ENCODE data around the gene CELF3.
"Not testable (repeated sequence)": the region's sequence is repeated elsewhere in the genome, so short reads cannot be mapped to it uniquely, and the experiment has no call there.

CELF3 gene

DNA sequence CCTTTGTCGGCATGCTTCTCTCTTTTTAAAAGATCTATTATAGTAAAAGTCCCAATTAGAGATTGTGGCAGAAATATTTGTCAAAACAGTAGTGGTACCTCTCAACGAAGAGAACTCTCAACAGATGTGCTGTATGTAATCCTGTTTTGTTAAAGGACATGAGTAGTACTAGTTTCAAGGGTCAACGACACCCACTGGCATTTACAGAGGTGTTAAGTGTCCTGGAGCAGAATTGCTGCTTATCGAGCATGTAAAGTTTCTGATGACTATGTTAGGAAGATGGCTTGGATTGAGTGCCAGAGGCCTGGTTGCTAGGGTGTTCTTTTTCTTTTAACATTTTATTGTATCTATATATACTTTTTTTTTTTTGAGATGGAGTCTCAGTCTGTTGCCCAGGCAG lies 27.1 kb downstream of the CELF3 start:
- no peak overlapping the region for H3K27ac ChIP-seq (ENCODE audit: low read length)
- no peak overlapping the region for H3K4me3 ChIP-seq (ENCODE audit: low read depth in 1 of 2, low read length in 2 of 2)
- no peaks in the 10 kb centered on the region for H3K27me3 ChIP-seq (ENCODE audit: low read depth, low read length)
- peaks cover 23 to 40% of the 10 kb centered on the region in 2 donors for H3K36me3 ChIP-seq (ENCODE audit: control insufficient read depth in 1 of 2, insufficient read depth in 2 of 2, low read length in 2 of 2)
- H3K9me3 ChIP-seq (ENCODE audit: control insufficient read depth in 1 of 2, low read length in 2 of 2), result no peaks in the 10 kb centered on the region
- H3K4me1 ChIP-seq (ENCODE audit: control insufficient read depth in 1 of 2, insufficient read depth in 2 of 2, low read length in 2 of 2), result no peaks in the 10 kb centered on the region

DNA sequence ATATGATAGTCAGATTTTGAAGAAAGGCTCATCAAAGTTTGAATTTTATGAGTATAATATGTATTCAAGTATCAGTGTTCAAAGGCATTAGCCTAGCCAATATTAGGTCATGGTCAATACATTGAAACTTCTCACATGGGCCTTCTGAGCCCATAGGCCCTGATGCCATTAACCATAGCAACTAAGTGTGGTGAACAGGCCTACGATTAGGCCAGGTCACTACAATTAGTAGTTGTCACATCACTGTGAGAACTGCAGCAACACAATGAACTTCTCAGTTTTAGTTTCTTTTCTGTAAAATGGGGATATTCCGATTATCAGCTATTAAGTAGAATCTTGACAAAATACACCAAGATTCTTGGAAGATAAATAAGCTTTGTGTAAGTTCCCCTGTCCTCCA lies 30.0 kb downstream of the CELF3 start:
- H3K36me3 ChIP-seq (ENCODE audit: control insufficient read depth in 1 of 2, insufficient read depth in 2 of 2, low read length in 2 of 2), result peaks cover 8 to 21% of the 10 kb centered on the region in 2 donors
- no peaks in the 10 kb centered on the region for H3K9me3 ChIP-seq (ENCODE audit: control insufficient read depth in 1 of 2, low read length in 2 of 2)
- H3K4me3 ChIP-seq (ENCODE audit: low read depth in 1 of 2, low read length in 2 of 2), result no peak overlapping the region
- H3K4me1 ChIP-seq (ENCODE audit: control insufficient read depth in 1 of 2, insufficient read depth in 2 of 2, low read length in 2 of 2), result no peaks in the 10 kb centered on the region
- no peaks in the 10 kb centered on the region for H3K27me3 ChIP-seq (ENCODE audit: low read depth, low read length)
- H3K27ac ChIP-seq (ENCODE audit: low read length), result no peak overlapping the region

DNA sequence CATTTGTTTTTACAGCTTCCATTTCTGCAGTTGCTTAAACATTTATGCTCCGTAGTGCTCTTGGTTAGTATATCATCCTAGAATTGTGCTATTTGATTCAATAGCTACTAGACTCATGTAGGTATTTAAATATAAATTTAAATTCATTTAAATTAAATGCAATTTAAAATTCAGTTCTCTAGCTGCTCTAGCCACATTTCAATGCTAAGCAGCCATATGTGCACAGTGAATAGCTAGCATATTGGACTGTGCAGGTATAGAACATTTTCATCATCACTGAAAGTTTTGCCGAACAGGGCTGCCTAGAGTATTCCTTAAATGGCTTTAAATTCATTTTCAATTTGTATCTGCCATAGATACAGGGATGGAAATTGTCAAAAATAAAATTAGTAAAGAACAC lies 32.5 kb downstream of the CELF3 start:
- Histone ChIP-seq H3K27ac (ENCODE audit: low read length) (no peak overlapping the region), H3K36me3 (ENCODE audit: control insufficient read depth in 1 of 2, insufficient read depth in 2 of 2, low read length in 2 of 2) (peaks cover 11 to 21% of the 10 kb centered on the region in 2 donors), H3K27me3 (ENCODE audit: low read depth, low read length) (no peaks in the 10 kb centered on the region), H3K9me3 (ENCODE audit: control insufficient read depth in 1 of 2, low read length in 2 of 2) (no peaks in the 10 kb centered on the region), H3K4me1 (ENCODE audit: control insufficient read depth in 1 of 2, insufficient read depth in 2 of 2, low read length in 2 of 2) (no peaks in the 10 kb centered on the region), H3K4me3 (ENCODE audit: low read depth in 1 of 2, low read length in 2 of 2) (no peak overlapping the region)

DNA sequence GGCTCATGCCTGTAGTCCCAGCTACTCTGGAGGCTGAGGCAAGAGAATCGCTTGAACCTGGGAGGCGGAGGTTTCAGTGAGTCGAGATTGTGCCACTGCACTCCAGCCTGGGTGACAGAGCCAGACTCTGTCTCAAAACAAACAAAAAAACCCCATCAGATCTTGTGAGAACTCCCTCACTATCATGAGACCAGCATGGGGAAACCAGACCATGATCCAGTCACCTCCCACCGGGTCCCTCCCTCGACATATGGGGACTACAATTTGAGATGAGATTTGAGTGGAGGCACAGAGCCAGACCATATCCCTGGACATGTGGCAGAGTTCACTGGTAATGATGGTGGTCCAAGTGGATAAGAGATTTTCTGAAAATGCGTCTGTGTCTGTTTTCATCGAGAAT lies 33.7 kb downstream of the CELF3 start:
- not testable (repeated sequence) for H3K4me1 ChIP-seq (ENCODE audit: control insufficient read depth in 1 of 2, insufficient read depth in 2 of 2, low read length in 2 of 2); H3K27ac ChIP-seq (ENCODE audit: low read length); H3K9me3 ChIP-seq (ENCODE audit: control insufficient read depth in 1 of 2, low read length in 2 of 2); H3K27me3 ChIP-seq (ENCODE audit: low read depth, low read length); H3K4me3 ChIP-seq (ENCODE audit: low read depth in 1 of 2, low read length in 2 of 2)
- peaks cover 11 to 21% of the 10 kb centered on the region in 2 donors for H3K36me3 ChIP-seq (ENCODE audit: control insufficient read depth in 1 of 2, insufficient read depth in 2 of 2, low read length in 2 of 2)

DNA sequence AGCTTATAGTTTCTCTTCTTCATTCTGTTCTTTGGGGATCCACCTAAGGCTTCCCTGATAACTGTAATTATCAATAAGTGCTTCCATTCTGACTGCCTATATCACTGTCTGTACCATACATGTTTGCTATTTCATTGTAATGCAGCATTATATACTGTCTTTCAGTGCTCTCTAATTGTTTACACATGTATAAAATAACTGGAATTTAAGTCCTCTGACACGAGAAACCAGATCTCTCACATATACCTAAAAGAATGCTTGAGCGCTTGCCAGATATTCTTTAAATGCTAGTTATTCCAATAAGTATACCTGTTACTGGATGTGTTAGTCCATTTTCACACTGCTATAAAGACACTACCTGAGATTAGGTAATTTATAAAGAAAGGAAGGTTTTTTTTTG lies 34.7 kb downstream of the CELF3 start:
- no peaks in the 10 kb centered on the region for H3K27me3 ChIP-seq (ENCODE audit: low read depth, low read length)
- peaks cover 10 to 21% of the 10 kb centered on the region in 2 donors for H3K36me3 ChIP-seq (ENCODE audit: control insufficient read depth in 1 of 2, insufficient read depth in 2 of 2, low read length in 2 of 2)
- H3K9me3 ChIP-seq (ENCODE audit: control insufficient read depth in 1 of 2, low read length in 2 of 2), result no peaks in the 10 kb centered on the region
- H3K4me3 ChIP-seq (ENCODE audit: low read depth in 1 of 2, low read length in 2 of 2), result no peak overlapping the region
- no peak overlapping the region for H3K27ac ChIP-seq (ENCODE audit: low read length)
- no peaks in the 10 kb centered on the region for H3K4me1 ChIP-seq (ENCODE audit: control insufficient read depth in 1 of 2, insufficient read depth in 2 of 2, low read length in 2 of 2)

DNA sequence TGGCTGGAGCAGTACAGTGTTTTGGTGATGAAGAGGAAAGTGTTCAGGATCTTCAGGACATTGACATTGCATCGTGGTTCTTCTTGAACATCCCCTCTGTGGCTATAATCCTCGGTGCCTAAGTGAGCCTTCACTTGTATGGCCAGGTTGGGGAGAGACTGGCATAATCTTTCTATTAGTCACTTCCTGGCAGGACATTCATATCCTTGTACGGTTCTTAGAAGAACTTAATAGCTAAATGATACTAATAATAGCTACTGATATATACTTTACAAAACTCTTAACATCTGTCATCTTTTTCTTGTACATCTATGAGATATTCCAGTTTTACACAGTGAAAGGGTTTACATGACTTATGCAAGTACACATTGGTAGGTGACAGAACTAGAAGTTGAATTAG lies 35.8 kb downstream of the CELF3 start:
- Histone ChIP-seq H3K4me1 (ENCODE audit: control insufficient read depth in 1 of 2, insufficient read depth in 2 of 2, low read length in 2 of 2) (no peaks in the 10 kb centered on the region), H3K27me3 (ENCODE audit: low read depth, low read length) (no peaks in the 10 kb centered on the region), H3K36me3 (ENCODE audit: control insufficient read depth in 1 of 2, insufficient read depth in 2 of 2, low read length in 2 of 2) (peaks cover 3 to 16% of the 10 kb centered on the region in 2 donors), H3K9me3 (ENCODE audit: control insufficient read depth in 1 of 2, low read length in 2 of 2) (no peaks in the 10 kb centered on the region), H3K27ac (ENCODE audit: low read length) (peak overlapping the region; percentile 66), H3K4me3 (ENCODE audit: low read depth in 1 of 2, low read length in 2 of 2) (no peak overlapping the region)

DNA sequence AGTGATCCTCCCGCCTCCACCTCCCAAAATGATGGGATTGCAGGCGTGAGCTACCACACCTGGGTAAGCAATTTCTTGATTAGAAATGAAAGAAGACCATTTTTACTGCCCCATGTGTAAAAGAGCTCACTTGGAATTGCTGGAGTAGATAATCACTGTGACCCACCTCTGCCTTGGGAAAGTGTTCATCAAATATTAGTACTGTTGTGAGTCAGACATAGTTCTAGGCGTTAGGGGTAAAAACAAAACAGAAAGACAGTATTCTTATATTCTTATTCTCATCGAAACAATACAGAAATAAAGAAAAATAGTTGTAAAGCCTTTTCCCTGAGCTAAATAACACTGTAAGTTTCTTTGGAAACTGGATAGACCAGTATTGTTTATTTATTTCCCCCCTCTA lies 36.2 kb downstream of the CELF3 start:
- Histone ChIP-seq H3K4me3 (ENCODE audit: low read depth in 1 of 2, low read length in 2 of 2) (no peak overlapping the region), H3K27ac (ENCODE audit: low read length) (peak overlapping the region; percentile 66), H3K36me3 (ENCODE audit: control insufficient read depth in 1 of 2, insufficient read depth in 2 of 2, low read length in 2 of 2) (peaks cover 3 to 13% of the 10 kb centered on the region in 2 donors), H3K9me3 (ENCODE audit: control insufficient read depth in 1 of 2, low read length in 2 of 2) (no peaks in the 10 kb centered on the region), H3K27me3 (ENCODE audit: low read depth, low read length) (no peaks in the 10 kb centered on the region), H3K4me1 (ENCODE audit: control insufficient read depth in 1 of 2, insufficient read depth in 2 of 2, low read length in 2 of 2) (no peaks in the 10 kb centered on the region)

DNA sequence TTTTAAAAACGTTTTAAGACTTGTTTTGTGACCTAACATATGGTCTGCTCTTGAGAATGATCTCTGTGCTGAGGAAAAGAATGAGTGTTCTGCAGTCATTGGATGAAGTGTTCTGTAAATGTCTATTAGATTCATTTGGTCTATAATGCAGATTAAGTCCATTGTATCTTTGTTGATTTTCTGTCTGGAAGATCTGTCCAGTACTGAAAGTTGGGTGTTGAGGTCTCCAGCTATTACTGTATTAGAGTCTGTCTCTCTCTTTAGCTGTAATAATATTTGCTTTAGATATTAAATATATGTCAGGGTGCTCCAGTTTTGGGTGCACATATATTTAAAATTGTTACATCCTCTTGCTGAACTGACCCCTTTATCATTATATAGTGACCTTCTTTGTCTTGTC lies 43.2 kb downstream of the CELF3 start:
- Histone ChIP-seq H3K4me3 (ENCODE audit: low read depth in 1 of 2, low read length in 2 of 2) (no peak overlapping the region), H3K27me3 (ENCODE audit: low read depth, low read length) (no peaks in the 10 kb centered on the region), H3K27ac (ENCODE audit: low read length) (no peak overlapping the region), H3K9me3 (ENCODE audit: control insufficient read depth in 1 of 2, low read length in 2 of 2) (peaks cover 0 to 5% of the 10 kb centered on the region in 2 donors), H3K36me3 (ENCODE audit: control insufficient read depth in 1 of 2, insufficient read depth in 2 of 2, low read length in 2 of 2) (peaks cover 3 to 28% of the 10 kb centered on the region in 2 donors), H3K4me1 (ENCODE audit: control insufficient read depth in 1 of 2, insufficient read depth in 2 of 2, low read length in 2 of 2) (no peaks in the 10 kb centered on the region)

DNA sequence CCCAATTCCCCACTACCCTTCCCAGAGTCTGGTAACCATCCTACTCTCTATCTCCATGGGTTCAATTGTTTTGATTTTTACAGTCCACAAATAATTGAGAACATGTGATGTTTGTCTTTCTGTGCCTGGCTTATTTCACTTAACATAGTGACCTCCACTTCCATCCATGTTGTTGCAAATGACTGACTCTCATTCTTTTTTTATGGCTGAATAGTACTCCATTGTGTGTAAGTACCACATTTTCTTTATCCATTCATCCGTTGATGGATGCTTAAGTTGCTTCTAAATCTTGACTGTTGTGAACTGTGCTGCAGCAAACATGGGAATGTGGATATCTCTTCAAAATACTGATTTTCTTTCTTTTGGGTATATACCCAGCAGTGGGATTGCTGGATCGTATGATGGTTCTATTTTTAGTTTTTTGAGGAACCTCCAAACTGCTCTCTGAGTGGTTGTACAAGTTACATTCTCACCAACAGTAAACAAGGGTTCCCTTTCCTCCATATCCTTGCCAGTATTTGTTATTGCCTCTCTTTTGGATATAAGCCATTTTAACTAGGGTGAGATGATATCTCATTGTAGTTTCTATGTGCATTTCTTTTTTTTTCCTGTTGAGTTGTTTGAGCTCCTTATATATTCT lies 46.4 kb downstream of the CELF3 start:
- H3K9me3 ChIP-seq (ENCODE audit: control insufficient read depth in 1 of 2, low read length in 2 of 2); H3K27ac ChIP-seq (ENCODE audit: low read length); H3K4me1 ChIP-seq (ENCODE audit: control insufficient read depth in 1 of 2, insufficient read depth in 2 of 2, low read length in 2 of 2); H3K27me3 ChIP-seq (ENCODE audit: low read depth, low read length); H3K4me3 ChIP-seq (ENCODE audit: low read depth in 1 of 2, low read length in 2 of 2): not testable (repeated sequence)
- peaks cover 10 to 33% of the 10 kb centered on the region in 2 donors for H3K36me3 ChIP-seq (ENCODE audit: control insufficient read depth in 1 of 2, insufficient read depth in 2 of 2, low read length in 2 of 2)

DNA sequence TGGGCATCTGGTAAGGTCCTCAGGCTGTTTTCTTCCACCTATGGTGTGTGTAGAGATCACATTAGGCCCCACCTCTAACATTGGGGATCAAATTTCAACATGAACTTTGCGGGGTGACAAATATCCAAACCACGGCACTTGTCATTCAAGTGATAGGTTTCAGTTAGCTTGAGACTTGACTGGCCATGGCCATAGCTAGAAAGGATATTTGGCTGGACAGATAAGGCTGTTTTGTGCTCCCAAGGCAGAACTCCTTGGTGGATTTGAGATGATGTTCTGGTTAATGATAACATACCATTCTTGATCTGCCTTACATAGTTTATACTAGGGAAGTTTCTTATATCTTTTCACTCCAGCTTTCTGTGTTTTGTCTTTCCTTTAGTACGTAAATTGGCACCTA lies 48.5 kb downstream of the CELF3 start:
- H3K9me3 ChIP-seq (ENCODE audit: control insufficient read depth in 1 of 2, low read length in 2 of 2), result peaks cover 0 to 5% of the 10 kb centered on the region in 2 donors
- H3K4me1 ChIP-seq (ENCODE audit: control insufficient read depth in 1 of 2, insufficient read depth in 2 of 2, low read length in 2 of 2), result peaks cover 0 to 5% of the 10 kb centered on the region in 2 donors
- no peak overlapping the region for H3K27ac ChIP-seq (ENCODE audit: low read length)
- no peaks in the 10 kb centered on the region for H3K27me3 ChIP-seq (ENCODE audit: low read depth, low read length)
- no peak overlapping the region for H3K4me3 ChIP-seq (ENCODE audit: low read depth in 1 of 2, low read length in 2 of 2)
- peaks cover 10 to 25% of the 10 kb centered on the region in 2 donors for H3K36me3 ChIP-seq (ENCODE audit: control insufficient read depth in 1 of 2, insufficient read depth in 2 of 2, low read length in 2 of 2)

DNA sequence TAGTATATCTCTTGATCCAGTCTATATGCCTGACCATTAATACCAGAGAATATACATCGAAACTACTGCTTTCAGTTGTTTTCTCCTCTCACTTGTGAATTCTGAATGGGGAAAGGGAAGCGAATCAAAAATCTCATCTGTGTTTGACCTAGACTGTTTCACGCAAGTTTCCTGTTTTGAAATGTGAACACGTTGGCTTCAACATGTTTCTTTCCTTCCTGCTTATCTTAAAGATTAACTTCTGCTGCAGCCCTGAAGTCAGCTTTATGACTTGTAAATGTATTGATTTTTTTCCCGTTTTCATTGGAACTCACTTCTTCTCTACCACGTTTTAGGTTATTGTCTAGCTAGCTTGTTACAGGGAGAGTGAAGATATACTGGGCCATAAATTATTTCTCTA lies 54.9 kb downstream of the CELF3 start:
- no peak overlapping the region for H3K4me3 ChIP-seq (ENCODE audit: low read depth in 1 of 2, low read length in 2 of 2)
- H3K36me3 ChIP-seq (ENCODE audit: control insufficient read depth in 1 of 2, insufficient read depth in 2 of 2, low read length in 2 of 2), result peaks cover 6 to 43% of the 10 kb centered on the region in 2 donors
- peak overlapping the region; percentile 13 for H3K27ac ChIP-seq (ENCODE audit: low read length)

DNA sequence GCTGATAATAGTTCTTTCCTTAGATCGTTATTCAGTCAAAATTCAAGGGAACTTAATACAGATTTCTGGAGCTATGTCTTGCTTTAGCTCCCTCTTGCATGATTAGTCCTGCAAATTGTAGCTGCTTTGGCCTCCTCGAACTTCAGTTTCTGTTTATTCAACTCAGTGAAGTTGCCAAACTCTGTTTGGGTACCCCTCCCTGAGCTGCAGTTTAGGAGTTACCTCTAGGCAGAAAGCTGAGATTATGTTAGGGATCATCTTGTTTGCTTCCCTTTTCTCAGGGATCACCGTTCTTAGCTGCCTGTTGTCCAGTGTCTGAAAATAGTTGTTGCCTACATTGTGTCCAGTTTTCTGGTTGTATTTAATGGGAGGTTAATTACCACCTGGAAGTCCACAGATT lies 61.2 kb downstream of the CELF3 start:
- Histone ChIP-seq H3K4me3 (ENCODE audit: low read depth in 1 of 2, low read length in 2 of 2) (peak overlapping the region in 1 of 2 donors; percentile 26), H3K27me3 (ENCODE audit: low read depth, low read length) (no peaks in the 10 kb centered on the region), H3K9me3 (ENCODE audit: control insufficient read depth in 1 of 2, low read length in 2 of 2) (no peaks in the 10 kb centered on the region), H3K4me1 (ENCODE audit: control insufficient read depth in 1 of 2, insufficient read depth in 2 of 2, low read length in 2 of 2) (peaks cover 9 to 10% of the 10 kb centered on the region in 2 donors), H3K36me3 (ENCODE audit: control insufficient read depth in 1 of 2, insufficient read depth in 2 of 2, low read length in 2 of 2) (peaks cover 0 to 18% of the 10 kb centered on the region in 2 donors), H3K27ac (ENCODE audit: low read length) (peak overlapping the region; percentile 23)

More for the DNA sequence above, 54.9 kb downstream of the CELF3 start:
- H3K4me1 ChIP-seq (ENCODE audit: control insufficient read depth in 1 of 2, insufficient read depth in 2 of 2, low read length in 2 of 2), result peaks cover 0 to 5% of the 10 kb centered on the region in 2 donors
- no peaks in the 10 kb centered on the region for H3K9me3 ChIP-seq (ENCODE audit: control insufficient read depth in 1 of 2, low read length in 2 of 2)
- no peaks in the 10 kb centered on the region for H3K27me3 ChIP-seq (ENCODE audit: low read depth, low read length)

All from muscle layer of duodenum (tissue), 2 donors.